Cerebellar nuclear complex (tissue), 1 donor: ENCODE measurements around the gene AKAP3.

Source experiments
- DNase-seq, 2 experiments: peaks; one replicate each; lab custom pipeline; 2025; lab: John Stamatoyannopoulos, UW

The AKAP3 gene

GRCh38 chr12:4595881-4596280 is 53.0 kb downstream of the AKAP3 start:
- DNase-seq = no peak

GRCh38 chr12:4591180-4591687 is 57.6 kb downstream of the AKAP3 start:
- no peak for DNase-seq

- DNase-seq = no peak
These were observed 58.9 kb downstream of the AKAP3 start for GRCh38 chr12:4589941-4590340.

GRCh38 chr12:4588916-4589315 is 59.9 kb downstream of the AKAP3 start:
- no peak for DNase-seq

GRCh38 chr12:4587108-4587507 is 61.7 kb downstream of the AKAP3 start:
- no peak for DNase-seq

GRCh38 chr12:4586500-4586899 is 62.4 kb downstream of the AKAP3 start:
- no peak for DNase-seq

GRCh38 chr12:4584896-4585295 is 64.0 kb downstream of the AKAP3 start:
- no peak for DNase-seq

- no peak for DNase-seq
These were observed 64.6 kb downstream of the AKAP3 start for GRCh38 chr12:4584281-4584680.

GRCh38 chr12:4580281-4580688 is 68.6 kb downstream of the AKAP3 start:
- DNase-seq = no peak

GRCh38 chr12:4579305-4580102 is 69.3 kb downstream of the AKAP3 start:
- DNase-seq = no peak

GRCh38 chr12:4572680-4573079 is 76.2 kb downstream of the AKAP3 start:
- DNase-seq = no peak

- no peak for DNase-seq
These were observed 79.6 kb downstream of the AKAP3 start for GRCh38 chr12:4569261-4569660.

- no peak for DNase-seq
These were observed 81.6 kb downstream of the AKAP3 start for GRCh38 chr12:4567073-4567881.

GRCh38 chr12:4566474-4566873 is 82.4 kb downstream of the AKAP3 start:
- DNase-seq = no peak
